Measurements from ENCODE around the gene TBPL2. TPM values are rescaled to one million over a fixed set of nuclear protein-coding genes. Genes with fewer than 3 reads are reported as not detected.
"Not testable (repeated sequence)": the region's sequence is repeated elsewhere in the genome, so short reads cannot be mapped to it uniquely, and the experiment has no call there.

Gene TBPL2
- total RNA-seq, 1 experiment from 2014 or later = not detected

GRCh38 chr14:55423969-55424368, 16.4 kb downstream of the TBPL2 start (continued):
- no peak for TF ChIP-seq ZNF274 (IDR thresholded peaks at IDR 0.05; ENCODE audit: low read depth, low read length)

- ATAC-seq; H3K27me3 ChIP-seq (ENCODE audit: insufficient read depth, low read length); BruUV-seq (replicated peaks); H3K9me3 ChIP-seq (ENCODE audit: control insufficient read depth in 1 of 2, insufficient read depth in 1 of 2, low read depth in 1 of 2, low read length in 2 of 2); H3K4me3 ChIP-seq (replicated peaks in 1 of 2; ENCODE audit: low read depth in 1 of 2, low read length in 2 of 2); H3K9me2 ChIP-seq (ENCODE audit: insufficient read depth); intact Hi-C loops (cut with micrococcal nuclease); DNase-seq (ENCODE audit: low read depth, low spot score); H3K9ac ChIP-seq (ENCODE audit: low read length); H3K4me2 ChIP-seq (ENCODE audit: low read length); CTCF ChIA-PET; H3K36me3 ChIP-seq (ENCODE audit: control insufficient read depth in 1 of 2, insufficient read depth in 2 of 2, low read length in 2 of 2); RAD21 ChIA-PET (ENCODE audit: low non-redundant PET in 1 of 2, low total read pairs in 2 of 2, uncharacterized antibody in 2 of 2, unreplicated experiment in 2 of 2); H4K20me1 ChIP-seq (ENCODE audit: insufficient read depth); H3K4me1 ChIP-seq (ENCODE audit: control insufficient read depth in 1 of 2, insufficient read depth in 2 of 2, low read length in 2 of 2); H3K27ac ChIP-seq (ENCODE audit: low read depth, low read length); POLR2A ChIA-PET; H3K79me2 ChIP-seq (ENCODE audit: insufficient read depth, low read length); H2AFZ ChIP-seq (ENCODE audit: low read depth, low read length, poor library complexity, severe bottlenecking): not testable (repeated sequence)
Measured at GRCh38 chr14:55422338-55422737, 18.1 kb downstream of the TBPL2 start.

GRCh38 chr14:55419663-55420062, 20.8 kb downstream of the TBPL2 start:
- Histone ChIP-seq H3K4me3 (replicated peaks in 1 of 2; ENCODE audit: low read depth in 1 of 2, low read length in 2 of 2) (no peak overlapping the region), H3K27me3 (ENCODE audit: insufficient read depth, low read length) (no peaks in the 10 kb centered on the region), H3K4me2 (ENCODE audit: low read length) (no peak overlapping the region), H2AFZ (ENCODE audit: low read depth, low read length, poor library complexity, severe bottlenecking) (no peak overlapping the region), H3K9me3 (ENCODE audit: control insufficient read depth in 1 of 2, insufficient read depth in 1 of 2, low read depth in 1 of 2, low read length in 2 of 2) (no peaks in the 10 kb centered on the region), H4K20me1 (ENCODE audit: insufficient read depth) (no peaks in the 10 kb centered on the region), H3K79me2 (ENCODE audit: insufficient read depth, low read length) (no peaks in the 10 kb centered on the region), H3K9me2 (ENCODE audit: insufficient read depth) (no peaks in the 10 kb centered on the region), H3K36me3 (ENCODE audit: control insufficient read depth in 1 of 2, insufficient read depth in 2 of 2, low read length in 2 of 2) (no peaks in the 10 kb centered on the region), H3K27ac (ENCODE audit: low read depth, low read length) (no peak overlapping the region), H3K4me1 (ENCODE audit: control insufficient read depth in 1 of 2, insufficient read depth in 2 of 2, low read length in 2 of 2) (no peaks in the 10 kb centered on the region), H3K9ac (ENCODE audit: low read length) (no peak overlapping the region)
- ATAC-seq (no peak), DNase-seq (ENCODE audit: low read depth, low spot score) (no peak)
- CTCF ChIA-PET = no interaction called here
- no peak for TF ChIP-seq ZFX (IDR thresholded peaks at IDR 0.05)
- POLR2A ChIA-PET = no interaction called here
- RAD21 ChIA-PET (ENCODE audit: low non-redundant PET in 1 of 2, low total read pairs in 2 of 2, uncharacterized antibody in 2 of 2, unreplicated experiment in 2 of 2) = no interaction called here
- intact Hi-C loops (cut with micrococcal nuclease) = no loop called here
- BruUV-seq (replicated peaks) = no TSS peak
